GM23338 (cell line): Measurements from ENCODE around the gene ZFYVE28. TPM values are rescaled to one million over a fixed set of nuclear protein-coding genes. Genes with fewer than 3 reads are reported as not detected.

Source experiments
- ATAC-seq: fragments of 200-7000 bp; cut with Tn5 transposase; 3 replicates; pipeline ENCODE4 v1.9.1; 2020
- DNase-seq: peaks from one replicate; pipeline ENCODE4 v3.0.0-alpha.2; 2015; ENCODE audit warnings: low spot score
- H2AFZ ChIP-seq: fragments of 200-600 bp; sonication (generic); 2 replicates; pipeline ENCODE4 v1.8.0; 2016; ENCODE audit warnings: antibody characterized with exemption, mild to moderate bottlenecking, moderate library complexity
- H3F3A ChIP-seq: fragments of 200-600 bp; sonication (generic); replicated peaks from 2 replicates; pipeline ENCODE4 v1.8.0; 2017; ENCODE audit warnings: antibody characterized with exemption, mixed run types, low read depth
- H3K27ac ChIP-seq: fragments of 200-600 bp; sonication (generic); 2 replicates; pipeline ENCODE4 v1.6.1; 2016; ENCODE audit warnings: low read depth
- H3K27me3 ChIP-seq: fragments of 200-600 bp; sonication (generic); 2 replicates; pipeline ENCODE4 v1.8.0; 2016; ENCODE audit warnings: mild to moderate bottlenecking, mixed run types, moderate library complexity; ENCODE audit not compliant: insufficient read depth
- H3K36me3 ChIP-seq: fragments of 200-600 bp; sonication (generic); 2 replicates; pipeline ENCODE4 v1.8.0; 2016; ENCODE audit warnings: mild to moderate bottlenecking; ENCODE audit not compliant: insufficient read depth
- H3K4me1 ChIP-seq: fragments of 200-600 bp; sonication (generic); 2 replicates; pipeline ENCODE4 v1.8.0; 2016; ENCODE audit warnings: mild to moderate bottlenecking, moderate library complexity; ENCODE audit not compliant: insufficient read depth
- H3K4me2 ChIP-seq: fragments of 200-600 bp; sonication (generic); 2 replicates; pipeline ENCODE4 v1.7.1; 2017; ENCODE audit warnings: mixed run types
- H3K4me3 ChIP-seq: fragments of 200-600 bp; sonication (generic); 2 replicates; pipeline ENCODE4 v1.6.1; 2016; ENCODE audit warnings: mixed run types
- H3K79me2 ChIP-seq: fragments of 200-600 bp; sonication (generic); replicated peaks from 2 replicates; pipeline ENCODE4 v1.8.0; 2017; ENCODE audit warnings: mild to moderate bottlenecking; ENCODE audit not compliant: insufficient read depth
- H3K9me2 ChIP-seq: fragments of 200-600 bp; sonication (generic); 2 replicates; pipeline ENCODE4 v1.8.0; 2017; ENCODE audit not compliant: insufficient read depth
- H4K20me1 ChIP-seq: fragments of 200-600 bp; sonication (generic); replicated peaks from 2 replicates; pipeline ENCODE4 v1.8.0; 2017; ENCODE audit warnings: mild to moderate bottlenecking; ENCODE audit not compliant: insufficient read depth
- H3K27ac Mint-ChIP-seq: 2 replicates; pipeline ENCODE4 v1.8.0; 2020; ENCODE audit warnings: inconsistent platforms, mild to moderate bottlenecking, moderate library complexity, mixed read lengths
- H3K27me3 Mint-ChIP-seq: 3 replicates; pipeline ENCODE4 v1.8.0; 2022; ENCODE audit warnings: low read depth, mild to moderate bottlenecking, moderate library complexity, mixed read lengths, inconsistent platforms; ENCODE audit not compliant: insufficient read depth, poor library complexity
- H3K36me3 Mint-ChIP-seq: 3 replicates; pipeline ENCODE4 v1.8.0; 2021; ENCODE audit warnings: low read depth, mild to moderate bottlenecking, inconsistent platforms, moderate library complexity, mixed read lengths
- H3K4me1 Mint-ChIP-seq: 3 replicates; pipeline ENCODE4 v1.8.0; 2020; ENCODE audit warnings: mild to moderate bottlenecking, inconsistent platforms, mixed read lengths
- H3K4me3 Mint-ChIP-seq: 3 replicates; pipeline ENCODE4 v1.8.0; 2021; ENCODE audit warnings: moderate library complexity, mild to moderate bottlenecking, inconsistent platforms, mixed read lengths
- H3K9me3 Mint-ChIP-seq: 3 replicates; pipeline ENCODE4 v1.8.0; 2020; ENCODE audit warnings: moderate library complexity, mild to moderate bottlenecking, inconsistent platforms, mixed read lengths
- ETS1 ChIP-seq: IDR thresholded peaks from 2 replicates; pipeline ENCODE4 v1.6.1; 2016; ENCODE audit warnings: antibody characterized with exemption
- JUNB ChIP-seq: IDR thresholded peaks from one replicate; pipeline ENCODE4 v1.6.1; 2016; ENCODE audit warnings: antibody characterized with exemption; ENCODE audit not compliant: unreplicated experiment
- NANOG ChIP-seq: IDR thresholded peaks from 2 replicates; pipeline ENCODE4 v1.6.1; 2016; ENCODE audit warnings: antibody characterized with exemption, borderline replicate concordance
- STAT1 ChIP-seq: IDR thresholded peaks from one replicate; pipeline ENCODE4 v1.6.1; 2016; ENCODE audit warnings: antibody characterized with exemption; ENCODE audit not compliant: unreplicated experiment
- ZNF114 ChIP-seq: fragments of 250-450 bp; sonication (Bioruptor Pico); IDR thresholded peaks from 2 replicates; pipeline ENCODE4 v1.5.0; 2020; ENCODE audit warnings: mild to moderate bottlenecking, moderate library complexity
- ZNF331 ChIP-seq: fragments of 250-450 bp; sonication (Bioruptor Pico); IDR thresholded peaks from 2 replicates; pipeline ENCODE4 v1.5.0; 2020; ENCODE audit warnings: low read depth, mild to moderate bottlenecking, moderate library complexity
- polyA plus RNA-seq: library from polyadenylated mRNA; unstranded; fragments of >200 nt; fragmentation: Nextera tagmentation; extraction: Ambion mirVana; gene quantifications from 2 replicates; pipeline ENCODE4 v1.2.1, GENCODE V29; 2016
- total RNA-seq: library from RNA; depleted of rRNA; stranded (reverse); fragments of >200 nt; shearing (Covaris generic); gene quantifications from 2 replicates; pipeline ENCODE4 v1.2.3, GENCODE V29; 2014
- TF ChIP-seq, protein P1 (sequence below): fragments of 250-450 bp; sonication (Bioruptor Pico); IDR thresholded peaks from 2 replicates; pipeline ENCODE4 v1.5.0; 2020; ENCODE audit warnings: mild to moderate bottlenecking, moderate library complexity

Gene ZFYVE28
- total and polyA plus RNA-seq, 2 experiments from 2014 or later, result 2.6 to 4.6 TPM

DNA sequence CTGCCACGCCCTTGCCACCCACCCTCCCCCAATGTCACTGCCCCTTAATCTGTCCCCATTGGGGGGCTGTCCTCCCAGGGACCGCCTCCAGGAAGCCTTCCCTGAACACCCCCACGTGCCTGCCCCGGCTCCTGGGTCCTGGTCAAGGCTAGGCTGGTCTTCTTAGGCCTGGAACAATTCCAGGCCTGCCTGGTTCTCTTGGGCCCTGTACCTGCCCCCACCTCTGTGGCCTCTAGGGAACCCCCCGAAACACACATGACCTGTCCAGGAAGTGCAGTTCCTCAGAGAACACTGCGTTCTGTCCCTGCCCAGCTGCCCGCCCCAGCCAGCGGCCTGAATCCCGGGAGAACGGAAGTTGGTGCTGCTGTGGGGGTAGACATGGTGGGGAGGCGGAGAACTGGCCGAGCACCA is 161.7 kb downstream of the ZFYVE28 start (continued):
- TF ChIP-seq, protein P1, sequence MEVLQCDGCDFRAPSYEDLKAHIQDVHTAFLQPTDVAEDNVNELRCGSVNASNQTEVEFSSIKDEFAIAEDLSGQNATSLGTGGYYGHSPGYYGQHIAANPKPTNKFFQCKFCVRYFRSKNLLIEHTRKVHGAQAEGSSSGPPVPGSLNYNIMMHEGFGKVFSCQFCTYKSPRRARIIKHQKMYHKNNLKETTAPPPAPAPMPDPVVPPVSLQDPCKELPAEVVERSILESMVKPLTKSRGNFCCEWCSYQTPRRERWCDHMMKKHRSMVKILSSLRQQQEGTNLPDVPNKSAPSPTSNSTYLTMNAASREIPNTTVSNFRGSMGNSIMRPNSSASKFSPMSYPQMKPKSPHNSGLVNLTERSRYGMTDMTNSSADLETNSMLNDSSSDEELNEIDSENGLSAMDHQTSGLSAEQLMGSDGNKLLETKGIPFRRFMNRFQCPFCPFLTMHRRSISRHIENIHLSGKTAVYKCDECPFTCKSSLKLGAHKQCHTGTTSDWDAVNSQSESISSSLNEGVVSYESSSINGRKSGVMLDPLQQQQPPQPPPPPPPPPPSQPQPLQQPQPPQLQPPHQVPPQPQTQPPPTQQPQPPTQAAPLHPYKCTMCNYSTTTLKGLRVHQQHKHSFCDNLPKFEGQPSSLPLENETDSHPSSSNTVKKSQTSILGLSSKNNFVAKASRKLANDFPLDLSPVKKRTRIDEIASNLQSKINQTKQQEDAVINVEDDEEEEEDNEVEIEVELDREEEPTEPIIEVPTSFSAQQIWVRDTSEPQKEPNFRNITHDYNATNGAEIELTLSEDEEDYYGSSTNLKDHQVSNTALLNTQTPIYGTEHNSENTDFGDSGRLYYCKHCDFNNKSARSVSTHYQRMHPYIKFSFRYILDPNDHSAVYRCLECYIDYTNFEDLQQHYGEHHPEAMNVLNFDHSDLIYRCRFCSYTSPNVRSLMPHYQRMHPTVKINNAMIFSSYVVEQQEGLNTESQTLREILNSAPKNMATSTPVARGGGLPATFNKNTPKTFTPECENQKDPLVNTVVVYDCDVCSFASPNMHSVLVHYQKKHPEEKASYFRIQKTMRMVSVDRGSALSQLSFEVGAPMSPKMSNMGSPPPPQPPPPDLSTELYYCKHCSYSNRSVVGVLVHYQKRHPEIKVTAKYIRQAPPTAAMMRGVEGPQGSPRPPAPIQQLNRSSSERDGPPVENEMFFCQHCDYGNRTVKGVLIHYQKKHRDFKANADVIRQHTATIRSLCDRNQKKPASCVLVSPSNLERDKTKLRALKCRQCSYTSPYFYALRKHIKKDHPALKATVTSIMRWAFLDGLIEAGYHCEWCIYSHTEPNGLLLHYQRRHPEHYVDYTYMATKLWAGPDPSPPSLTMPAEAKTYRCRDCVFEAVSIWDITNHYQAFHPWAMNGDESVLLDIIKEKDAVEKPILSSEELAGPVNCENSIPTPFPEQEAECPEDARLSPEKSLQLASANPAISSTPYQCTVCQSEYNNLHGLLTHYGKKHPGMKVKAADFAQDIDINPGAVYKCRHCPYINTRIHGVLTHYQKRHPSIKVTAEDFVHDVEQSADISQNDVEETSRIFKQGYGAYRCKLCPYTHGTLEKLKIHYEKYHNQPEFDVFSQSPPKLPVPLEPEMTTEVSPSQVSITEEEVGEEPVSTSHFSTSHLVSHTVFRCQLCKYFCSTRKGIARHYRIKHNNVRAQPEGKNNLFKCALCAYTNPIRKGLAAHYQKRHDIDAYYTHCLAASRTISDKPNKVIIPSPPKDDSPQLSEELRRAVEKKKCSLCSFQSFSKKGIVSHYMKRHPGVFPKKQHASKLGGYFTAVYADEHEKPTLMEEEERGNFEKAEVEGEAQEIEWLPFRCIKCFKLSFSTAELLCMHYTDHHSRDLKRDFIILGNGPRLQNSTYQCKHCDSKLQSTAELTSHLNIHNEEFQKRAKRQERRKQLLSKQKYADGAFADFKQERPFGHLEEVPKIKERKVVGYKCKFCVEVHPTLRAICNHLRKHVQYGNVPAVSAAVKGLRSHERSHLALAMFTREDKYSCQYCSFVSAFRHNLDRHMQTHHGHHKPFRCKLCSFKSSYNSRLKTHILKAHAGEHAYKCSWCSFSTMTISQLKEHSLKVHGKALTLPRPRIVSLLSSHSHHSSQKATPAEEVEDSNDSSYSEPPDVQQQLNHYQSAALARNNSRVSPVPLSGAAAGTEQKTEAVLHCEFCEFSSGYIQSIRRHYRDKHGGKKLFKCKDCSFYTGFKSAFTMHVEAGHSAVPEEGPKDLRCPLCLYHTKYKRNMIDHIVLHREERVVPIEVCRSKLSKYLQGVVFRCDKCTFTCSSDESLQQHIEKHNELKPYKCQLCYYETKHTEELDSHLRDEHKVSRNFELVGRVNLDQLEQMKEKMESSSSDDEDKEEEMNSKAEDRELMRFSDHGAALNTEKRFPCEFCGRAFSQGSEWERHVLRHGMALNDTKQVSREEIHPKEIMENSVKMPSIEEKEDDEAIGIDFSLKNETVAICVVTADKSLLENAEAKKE (CRISPR knock-in tag), result no peak

- Histone ChIP-seq H3K4me2 (no peak overlapping the region), H3K36me3 (no peaks in the 10 kb centered on the region), H3F3A (no peaks in the 10 kb centered on the region), H3K79me2 (no peaks in the 10 kb centered on the region), H3K9me2 (no peaks in the 10 kb centered on the region), H3K4me1 (peaks cover 5% of the 10 kb centered on the region; the same call in 1 of the 2 replicates), H4K20me1 (no peaks in the 10 kb centered on the region), H2AFZ (no peak overlapping the region), H3K27ac (no peak overlapping the region), H3K4me3 (no peak overlapping the region), H3K27me3 (no peaks in the 10 kb centered on the region)
- H3K4me3 Mint-ChIP-seq, result no peak overlapping the region
- no peaks in the 10 kb centered on the region; the same call in 2 of the 3 replicates for H3K36me3 Mint-ChIP-seq
- no peak for ATAC-seq
- H3K9me3 Mint-ChIP-seq, result no peaks in the 10 kb centered on the region
- H3K4me1 Mint-ChIP-seq, result peaks cover 15% of the 10 kb centered on the region
- TF ChIP-seq JUNB (no peak), NANOG (no peak), ZNF114 (CRISPR knock-in tag) (no peak), ETS1 (no peak), STAT1 (no peak), ZNF331 (CRISPR knock-in tag) (no peak)
- TF ChIP-seq, protein P1 (CRISPR knock-in tag), result no peak
- no peak overlapping the region for H3K27ac Mint-ChIP-seq
- no peak for DNase-seq
- peaks cover 7% of the 10 kb centered on the region for H3K27me3 Mint-ChIP-seq
Measured at GRCh38 chr4:2256156-2256731, 162.2 kb downstream of the ZFYVE28 start.
